ENCODE results near the gene PECR. TPM values are rescaled to one million over a fixed set of nuclear protein-coding genes. Genes with fewer than 3 reads are reported as not detected.

PECR gene
- total and polyA plus RNA-seq, 2 of the 13 experiments (the other 11 are each of a cell fraction or from before 2014, with no cell fraction given), result 151 to 153 TPM

DNA sequence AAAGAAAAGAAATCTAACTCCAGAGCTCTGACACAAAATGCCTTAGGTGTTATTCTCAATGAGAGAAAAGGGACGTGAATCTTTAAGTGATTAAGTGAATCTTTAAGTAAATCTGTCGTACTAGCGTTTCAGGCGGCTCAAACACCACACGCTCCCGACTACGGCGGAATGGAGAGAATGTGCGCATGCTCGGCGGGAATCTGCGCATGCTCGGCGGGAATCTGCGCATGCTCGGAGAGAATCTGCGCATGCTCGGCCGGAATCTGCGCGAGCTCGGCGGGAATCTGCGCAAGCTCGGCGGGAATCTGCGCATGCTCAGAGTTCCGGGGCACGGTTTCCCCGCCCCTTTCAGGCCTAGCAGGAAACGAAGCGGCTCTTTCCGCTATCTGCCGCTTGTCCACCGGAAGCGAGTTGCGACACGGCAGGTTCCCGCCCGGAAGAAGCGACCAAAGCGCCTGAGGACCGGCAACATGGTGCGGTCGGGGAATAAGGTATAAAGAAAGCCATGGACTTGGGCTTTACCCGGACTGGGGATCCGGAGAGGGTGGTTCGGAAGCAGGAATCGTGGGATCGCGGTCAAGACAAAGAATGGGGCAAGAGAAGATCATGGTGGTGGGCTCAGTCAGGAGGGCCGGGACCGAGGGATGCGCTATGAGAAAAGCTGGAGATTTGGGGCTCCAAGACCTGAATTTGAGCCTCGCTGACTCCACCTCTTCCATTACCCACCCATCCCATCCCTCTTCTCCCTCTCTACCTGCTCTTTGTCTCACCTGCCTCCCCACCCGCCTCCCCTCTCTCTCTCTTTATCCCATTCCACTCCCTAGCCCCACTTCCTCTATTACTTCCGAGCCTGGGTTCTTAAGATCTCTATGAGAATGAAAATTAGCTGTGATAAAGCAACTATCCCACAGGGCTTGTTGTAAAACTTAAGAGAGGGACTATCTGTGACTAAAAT lies 27.6 kb upstream of the PECR start, which contains the start of gene XRCC5 (continued):
- TF ChIP-seq, protein P1, sequence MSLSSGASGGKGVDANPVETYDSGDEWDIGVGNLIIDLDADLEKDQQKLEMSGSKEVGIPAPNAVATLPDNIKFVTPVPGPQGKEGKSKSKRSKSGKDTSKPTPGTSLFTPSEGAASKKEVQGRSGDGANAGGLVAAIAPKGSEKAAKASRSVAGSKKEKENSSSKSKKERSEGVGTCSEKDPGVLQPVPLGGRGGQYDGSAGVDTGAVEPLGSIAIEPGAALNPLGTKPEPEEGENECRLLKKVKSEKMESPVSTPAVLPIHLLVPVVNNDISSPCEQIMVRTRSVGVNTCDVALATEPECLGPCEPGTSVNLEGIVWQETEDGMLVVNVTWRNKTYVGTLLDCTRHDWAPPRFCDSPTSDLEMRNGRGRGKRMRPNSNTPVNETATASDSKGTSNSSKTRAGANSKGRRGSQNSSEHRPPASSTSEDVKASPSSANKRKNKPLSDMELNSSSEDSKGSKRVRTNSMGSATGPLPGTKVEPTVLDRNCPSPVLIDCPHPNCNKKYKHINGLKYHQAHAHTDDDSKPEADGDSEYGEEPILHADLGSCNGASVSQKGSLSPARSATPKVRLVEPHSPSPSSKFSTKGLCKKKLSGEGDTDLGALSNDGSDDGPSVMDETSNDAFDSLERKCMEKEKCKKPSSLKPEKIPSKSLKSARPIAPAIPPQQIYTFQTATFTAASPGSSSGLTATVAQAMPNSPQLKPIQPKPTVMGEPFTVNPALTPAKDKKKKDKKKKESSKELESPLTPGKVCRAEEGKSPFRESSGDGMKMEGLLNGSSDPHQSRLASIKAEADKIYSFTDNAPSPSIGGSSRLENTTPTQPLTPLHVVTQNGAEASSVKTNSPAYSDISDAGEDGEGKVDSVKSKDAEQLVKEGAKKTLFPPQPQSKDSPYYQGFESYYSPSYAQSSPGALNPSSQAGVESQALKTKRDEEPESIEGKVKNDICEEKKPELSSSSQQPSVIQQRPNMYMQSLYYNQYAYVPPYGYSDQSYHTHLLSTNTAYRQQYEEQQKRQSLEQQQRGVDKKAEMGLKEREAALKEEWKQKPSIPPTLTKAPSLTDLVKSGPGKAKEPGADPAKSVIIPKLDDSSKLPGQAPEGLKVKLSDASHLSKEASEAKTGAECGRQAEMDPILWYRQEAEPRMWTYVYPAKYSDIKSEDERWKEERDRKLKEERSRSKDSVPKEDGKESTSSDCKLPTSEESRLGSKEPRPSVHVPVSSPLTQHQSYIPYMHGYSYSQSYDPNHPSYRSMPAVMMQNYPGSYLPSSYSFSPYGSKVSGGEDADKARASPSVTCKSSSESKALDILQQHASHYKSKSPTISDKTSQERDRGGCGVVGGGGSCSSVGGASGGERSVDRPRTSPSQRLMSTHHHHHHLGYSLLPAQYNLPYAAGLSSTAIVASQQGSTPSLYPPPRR (CRISPR knock-in tag; IDR thresholded peaks at IDR 0.05; ENCODE audit: borderline replicate concordance), result peak; percentile 49; the same call in 1 of the 2 replicates
- TF ChIP-seq ZNF34 (CRISPR knock-in tag; IDR thresholded peaks at IDR 0.05; ENCODE audit: borderline replicate concordance) (no peak), GATAD2A (CRISPR knock-in tag; IDR thresholded peaks at IDR 0.05) (peak; percentile 50), ZNF556 (CRISPR knock-in tag; IDR thresholded peaks at IDR 0.05; ENCODE audit: borderline replicate concordance) (peak; percentile 77; the same call in 1 of the 2 replicates), SRSF9 (IDR thresholded peaks at IDR 0.05; ENCODE audit: borderline replicate concordance, insufficient read depth, low read depth, low read length, poor library complexity, severe bottlenecking) (no peak), ZSCAN30 (CRISPR knock-in tag; IDR thresholded peaks at IDR 0.05) (no peak), ZBTB8A (CRISPR knock-in tag; IDR thresholded peaks at IDR 0.05; ENCODE audit: borderline replicate concordance, low read depth) (no peak), NKX3-1 (CRISPR knock-in tag; IDR thresholded peaks at IDR 0.05) (peak; percentile 94), HDAC1 (CRISPR knock-in tag; IDR thresholded peaks at IDR 0.05) (peak; percentile 97), SP2 (CRISPR knock-in tag; IDR thresholded peaks at IDR 0.05) (peak; percentile 70), ZNF205 (CRISPR knock-in tag; IDR thresholded peaks at IDR 0.05) (peak; percentile 89; the same call in 1 of the 2 replicates), NR2C2 (CRISPR knock-in tag; IDR thresholded peaks at IDR 0.05; ENCODE audit: borderline replicate concordance) (0 out of 2 replicates have a peak, but pooled peaks have one; percentile 49), HDAC6 (IDR thresholded peaks at IDR 0.05; ENCODE audit: low read depth, low read length) (no peak)
- TF ChIP-seq, protein P2, sequence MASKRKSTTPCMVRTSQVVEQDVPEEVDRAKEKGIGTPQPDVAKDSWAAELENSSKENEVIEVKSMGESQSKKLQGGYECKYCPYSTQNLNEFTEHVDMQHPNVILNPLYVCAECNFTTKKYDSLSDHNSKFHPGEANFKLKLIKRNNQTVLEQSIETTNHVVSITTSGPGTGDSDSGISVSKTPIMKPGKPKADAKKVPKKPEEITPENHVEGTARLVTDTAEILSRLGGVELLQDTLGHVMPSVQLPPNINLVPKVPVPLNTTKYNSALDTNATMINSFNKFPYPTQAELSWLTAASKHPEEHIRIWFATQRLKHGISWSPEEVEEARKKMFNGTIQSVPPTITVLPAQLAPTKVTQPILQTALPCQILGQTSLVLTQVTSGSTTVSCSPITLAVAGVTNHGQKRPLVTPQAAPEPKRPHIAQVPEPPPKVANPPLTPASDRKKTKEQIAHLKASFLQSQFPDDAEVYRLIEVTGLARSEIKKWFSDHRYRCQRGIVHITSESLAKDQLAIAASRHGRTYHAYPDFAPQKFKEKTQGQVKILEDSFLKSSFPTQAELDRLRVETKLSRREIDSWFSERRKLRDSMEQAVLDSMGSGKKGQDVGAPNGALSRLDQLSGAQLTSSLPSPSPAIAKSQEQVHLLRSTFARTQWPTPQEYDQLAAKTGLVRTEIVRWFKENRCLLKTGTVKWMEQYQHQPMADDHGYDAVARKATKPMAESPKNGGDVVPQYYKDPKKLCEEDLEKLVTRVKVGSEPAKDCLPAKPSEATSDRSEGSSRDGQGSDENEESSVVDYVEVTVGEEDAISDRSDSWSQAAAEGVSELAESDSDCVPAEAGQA (IDR thresholded peaks at IDR 0.05; ENCODE audit: low read depth), result no peak; the same call in 1 of the 2 replicates
- TF ChIP-seq, protein P2 (CRISPR knock-in tag; IDR thresholded peaks at IDR 0.05; ENCODE audit: borderline replicate concordance), result 0 out of 2 replicates have a peak, but pooled peaks have one; percentile 88
- TF ChIP-seq, protein P3, sequence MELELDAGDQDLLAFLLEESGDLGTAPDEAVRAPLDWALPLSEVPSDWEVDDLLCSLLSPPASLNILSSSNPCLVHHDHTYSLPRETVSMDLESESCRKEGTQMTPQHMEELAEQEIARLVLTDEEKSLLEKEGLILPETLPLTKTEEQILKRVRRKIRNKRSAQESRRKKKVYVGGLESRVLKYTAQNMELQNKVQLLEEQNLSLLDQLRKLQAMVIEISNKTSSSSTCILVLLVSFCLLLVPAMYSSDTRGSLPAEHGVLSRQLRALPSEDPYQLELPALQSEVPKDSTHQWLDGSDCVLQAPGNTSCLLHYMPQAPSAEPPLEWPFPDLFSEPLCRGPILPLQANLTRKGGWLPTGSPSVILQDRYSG (CRISPR knock-in tag; IDR thresholded peaks at IDR 0.05), result peak; percentile 94
